HL-60 (cell line): ENCODE measurements around the gene FMO1.
"Not testable (repeated sequence)": the region's sequence is repeated elsewhere in the genome, so short reads cannot be mapped to it uniquely, and the experiment has no call there.

ENCODE experiments used
- CTCF ChIP-seq: IDR thresholded peaks from one replicate; pipeline ENCODE4 v1.5.1; 2011; ENCODE audit warnings: low read length, control low read depth, inconsistent platforms; ENCODE audit not compliant: insufficient read depth
- GABPA ChIP-seq: IDR thresholded peaks from 2 replicates; pipeline ENCODE4 v1.6.1; 2012; ENCODE audit warnings: low read depth
- REST ChIP-seq: IDR thresholded peaks from 2 replicates; pipeline ENCODE4 v1.6.1; 2012; ENCODE audit warnings: low read depth; ENCODE audit not compliant: insufficient replicate concordance
- SPI1 ChIP-seq: IDR thresholded peaks from 2 replicates; pipeline ENCODE4 v1.6.1; 2012; ENCODE audit warnings: low read depth, mild to moderate bottlenecking, borderline replicate concordance

DNA sequence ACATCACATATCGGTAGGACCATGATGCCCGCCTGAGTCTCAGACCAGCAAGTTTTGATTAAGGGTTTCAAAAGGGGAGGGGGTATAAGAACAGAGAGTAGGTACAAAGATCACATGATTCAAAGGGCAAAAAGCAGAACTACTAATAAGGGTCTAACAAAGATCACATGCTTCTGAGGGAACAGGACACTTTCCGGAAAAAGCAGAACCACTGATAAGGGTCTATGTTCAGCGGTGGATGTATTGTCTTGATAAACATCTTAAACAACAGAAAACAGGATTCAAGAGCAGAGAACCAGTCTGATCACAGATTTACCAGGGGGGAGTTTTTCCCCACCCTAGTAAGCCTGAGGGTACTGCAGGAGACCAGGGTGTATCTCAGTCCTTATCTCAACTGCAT, 12.1 kb upstream of the FMO1 start:
- not testable (repeated sequence) for TF ChIP-seq CTCF, GABPA, REST
- TF ChIP-seq SPI1 = peak; percentile 10; the same call in 1 of the 2 replicates
